ENCODE data around the gene GLIS2. TPM values are rescaled to one million over a fixed set of nuclear protein-coding genes. Genes with fewer than 3 reads are reported as not detected.

Gene GLIS2
- total RNA-seq, 1 experiment from 2014 or later, result 2.8 TPM

GRCh38 chr16:4381072-4381934, 65.4 kb downstream of the GLIS2 start:
- no peak for DNase-seq (ENCODE audit: low read depth)

GRCh38 chr16:4381935-4382794, 66.3 kb downstream of the GLIS2 start:
- DNase-seq (ENCODE audit: low read depth), result no peak

GRCh38 chr16:4382795-4383357, 67.0 kb downstream of the GLIS2 start:
- no peak for DNase-seq (ENCODE audit: low read depth)

GRCh38 chr16:4383591-4384444, 68.0 kb downstream of the GLIS2 start:
- no peak for DNase-seq (ENCODE audit: low read depth)

- DNase-seq (ENCODE audit: low read depth), result no peak
Observed at GRCh38 chr16:4384509-4384942, 68.7 kb downstream of the GLIS2 start.

- no peak for DNase-seq (ENCODE audit: low read depth)
Observed at GRCh38 chr16:4385066-4385788, 69.4 kb downstream of the GLIS2 start.

- no peak for DNase-seq (ENCODE audit: low read depth)
Observed at GRCh38 chr16:4385789-4386450, 70.1 kb downstream of the GLIS2 start.

GRCh38 chr16:4386451-4386805, 70.6 kb downstream of the GLIS2 start:
- no peak for DNase-seq (ENCODE audit: low read depth)

GRCh38 chr16:4386951-4387565, 71.2 kb downstream of the GLIS2 start:
- no peak for DNase-seq (ENCODE audit: low read depth)

- no peak for DNase-seq (ENCODE audit: low read depth)
Observed at GRCh38 chr16:4387781-4388180, 71.9 kb downstream of the GLIS2 start.

- no peak for DNase-seq (ENCODE audit: low read depth)
Observed at GRCh38 chr16:4388271-4389021, 72.6 kb downstream of the GLIS2 start.

Other genes starting within 250 kb of the GLIS2 start
- gene ADCY9, start 199.6 kb upstream of the GLIS2 start, total RNA-seq (2014; rRNA removed; shearing (Covaris generic)), result 7.9 and 8.7 TPM in 2 replicates
- gene SRL, start 74.0 kb upstream of the GLIS2 start, total RNA-seq (2014; rRNA removed; shearing (Covaris generic)), result not detected in 2 replicates
- 25.3 and 35.3 TPM in 2 replicates for gene TFAP4, start 43.0 kb upstream of the GLIS2 start, total RNA-seq (2014; rRNA removed; shearing (Covaris generic))
- 77.8 and 107 TPM in 2 replicates for gene PAM16, start 35.3 kb downstream of the GLIS2 start, total RNA-seq (2014; rRNA removed; shearing (Covaris generic))
- 3.4 and 4.9 TPM in 2 replicates for gene VASN, start 55.8 kb downstream of the GLIS2 start, total RNA-seq (2014; rRNA removed; shearing (Covaris generic))
- 19.2 and 24.9 TPM in 2 replicates for gene CORO7, start 100.5 kb downstream of the GLIS2 start, total RNA-seq (2014; rRNA removed; shearing (Covaris generic))
- gene DNAJA3, start 109.8 kb downstream of the GLIS2 start, total RNA-seq (2014; rRNA removed; shearing (Covaris generic)), result 99.6 and 113 TPM in 2 replicates
- gene NMRAL1, start 158.6 kb downstream of the GLIS2 start, total RNA-seq (2014; rRNA removed; shearing (Covaris generic)), result 33.8 and 37.6 TPM in 2 replicates
- gene HMOX2, start 160.3 kb downstream of the GLIS2 start, total RNA-seq (2014; rRNA removed; shearing (Covaris generic)), result 84.1 and 92.2 TPM in 2 replicates
- gene CDIP1, start 222.7 kb downstream of the GLIS2 start, total RNA-seq (2014; rRNA removed; shearing (Covaris generic)), result 14.1 and 21.8 TPM in 2 replicates
- gene C16orf96, start 240.3 kb downstream of the GLIS2 start, total RNA-seq (2014; rRNA removed; shearing (Covaris generic)), result not detected in 2 replicates